Renal cortical epithelial cell (primary cell): ENCODE data around the gene MAPK1. TPM values are rescaled to one million over a fixed set of nuclear protein-coding genes. Genes with fewer than 3 reads are reported as not detected.
"Not testable (repeated sequence)": the region's sequence is repeated elsewhere in the genome, so short reads cannot be mapped to it uniquely, and the experiment has no call there.

Experiments
- DNase-seq: peaks from one replicate; pipeline ENCODE4 v3.0.0-alpha.2; 2011; ENCODE audit warnings: low read depth
- total RNA-seq: library from RNA; depleted of rRNA; stranded (reverse); fragments of >200 nt; gene quantifications from 2 replicates; pipeline ENCODE4 v1.2.3, GENCODE V29; 2014

The MAPK1 gene
- total RNA-seq, 1 donor from 2014 or later = 93.1 TPM

DNA sequence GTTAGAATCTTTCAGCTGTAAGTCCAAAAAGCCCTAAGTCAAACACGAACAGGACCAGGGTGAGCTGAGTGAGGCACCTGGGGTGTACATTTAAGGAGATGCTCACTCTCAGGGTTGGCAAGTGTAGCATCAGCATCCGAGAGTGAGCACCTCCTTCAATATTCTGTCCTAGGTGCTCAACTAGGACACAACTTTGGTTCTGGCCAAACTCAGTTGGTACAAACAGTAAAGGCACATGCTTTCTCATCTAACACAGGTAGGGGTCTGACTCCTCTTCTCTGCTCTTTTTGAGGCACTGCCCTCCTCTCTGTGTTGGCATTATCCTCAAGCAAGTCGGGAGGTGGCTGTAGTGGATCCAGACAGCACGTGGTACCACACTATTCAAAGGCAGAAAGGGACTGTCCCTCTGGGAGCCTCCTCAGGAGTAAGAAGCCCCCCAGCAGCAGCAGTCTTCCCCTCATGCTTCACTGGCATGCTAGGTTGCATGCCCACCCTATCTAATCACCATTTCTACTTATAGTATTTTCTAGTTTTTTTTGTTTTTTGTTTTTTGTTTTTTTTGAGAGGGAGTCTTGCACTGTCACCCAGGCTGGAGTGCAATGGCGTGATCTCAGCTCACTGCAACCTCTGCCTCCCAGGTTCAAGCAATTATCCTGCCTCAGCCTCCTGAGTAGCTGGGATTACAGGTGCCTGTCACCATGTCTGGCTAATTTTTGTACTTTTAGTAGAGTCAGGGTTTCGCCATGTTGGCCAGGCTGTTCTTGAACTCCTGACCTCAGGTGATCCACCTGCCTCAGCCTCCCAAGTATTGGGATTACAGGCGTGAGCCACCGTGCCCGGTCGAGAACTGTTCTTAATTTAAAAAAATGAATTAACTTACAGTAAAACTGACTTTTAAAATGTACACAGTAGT is 14.7 kb upstream of the MAPK1 start:
- DNase-seq = no peak

- DNase-seq = no peak
These were observed 9.2 kb upstream of the MAPK1 start for GRCh38 chr22:21876486-21877176.

DNA sequence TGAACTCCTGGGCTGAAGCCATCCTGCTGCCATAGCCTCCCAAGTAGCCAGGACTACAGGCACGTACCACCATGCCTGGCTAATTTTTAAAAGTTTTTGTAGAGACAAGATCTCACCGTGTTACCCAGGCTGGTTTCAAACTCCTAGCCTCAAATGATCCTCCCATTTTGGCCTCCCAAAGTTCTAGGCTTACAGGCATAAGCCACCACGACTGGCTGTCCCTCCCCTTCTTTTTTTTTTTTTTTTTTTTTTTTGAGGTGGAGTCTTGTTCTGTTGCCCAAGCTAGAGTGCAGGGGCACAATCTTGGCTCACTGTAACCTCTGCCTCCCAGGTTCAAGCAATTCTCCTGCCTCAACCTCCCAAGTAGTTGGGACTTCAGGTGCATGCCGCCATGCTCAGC is 7.5 kb upstream of the MAPK1 start:
- DNase-seq = not testable (repeated sequence)

DNA sequence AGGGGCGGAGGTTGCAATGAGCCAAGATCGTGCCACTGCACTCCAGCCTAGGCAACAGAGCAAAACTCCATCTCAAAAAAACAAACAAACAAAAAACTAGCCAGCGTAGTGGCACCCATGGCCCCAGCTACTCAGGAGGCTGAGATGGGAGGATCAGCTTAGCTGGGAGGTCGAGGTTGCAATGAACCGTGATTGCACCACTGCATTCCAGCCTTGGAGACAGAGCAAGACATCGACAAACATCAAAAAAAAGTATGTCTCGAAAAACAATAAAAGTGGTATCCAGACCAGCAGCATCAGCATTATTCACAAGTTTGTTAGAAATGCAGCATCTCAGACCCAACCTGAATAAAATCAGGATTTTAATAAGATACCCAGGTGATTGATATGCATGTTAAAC is 6.2 kb upstream of the MAPK1 start:
- no peak for DNase-seq

GRCh38 chr22:21872741-21873140 is 5.3 kb upstream of the MAPK1 start:
- DNase-seq = not testable (repeated sequence)

DNA sequence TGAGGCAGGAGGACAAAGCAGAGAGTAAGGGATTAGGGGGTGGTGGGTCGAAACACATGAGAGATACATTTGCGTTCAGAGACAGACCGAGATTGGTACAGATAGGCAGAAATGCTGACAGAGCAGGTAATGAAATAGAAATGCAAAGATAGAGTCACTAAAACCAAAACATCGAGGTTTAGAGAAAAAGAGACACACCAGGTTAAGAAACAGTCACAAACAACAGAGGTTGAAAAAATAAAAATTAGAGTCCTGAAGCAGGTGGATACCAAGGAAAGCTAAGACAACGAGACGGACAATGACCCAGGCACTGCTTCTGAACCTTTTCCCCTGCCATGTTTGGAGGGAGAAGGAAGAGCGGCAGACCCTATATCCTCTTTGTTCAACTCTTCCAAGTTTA is 1.2 kb upstream of the MAPK1 start:
- DNase-seq = no peak

- DNase-seq = no peak
These were observed 465 bp downstream of the MAPK1 start for GRCh38 chr22:21866833-21867527.

DNA sequence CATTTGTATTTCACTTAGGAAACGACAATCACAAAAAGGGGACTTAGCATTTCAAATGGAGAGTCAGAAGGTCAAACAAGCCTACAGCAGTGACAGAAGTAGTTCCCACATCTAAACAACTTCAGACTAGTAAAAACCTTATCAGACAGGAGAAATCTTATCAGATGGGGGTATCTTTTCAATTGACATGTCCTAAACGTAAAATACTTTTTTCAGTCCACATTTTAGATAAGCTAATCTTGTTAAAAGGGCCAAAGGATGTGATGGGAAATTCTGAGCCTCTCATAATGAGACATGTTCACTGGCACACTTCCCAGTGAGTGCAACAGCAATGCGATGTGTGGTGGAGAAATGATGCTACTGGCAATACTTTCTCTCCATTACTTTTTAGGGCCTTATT is 2.4 kb downstream of the MAPK1 start:
- DNase-seq = peak; percentile 57

- no peak for DNase-seq
These were observed 4.8 kb downstream of the MAPK1 start for GRCh38 chr22:21862386-21863245.

DNA sequence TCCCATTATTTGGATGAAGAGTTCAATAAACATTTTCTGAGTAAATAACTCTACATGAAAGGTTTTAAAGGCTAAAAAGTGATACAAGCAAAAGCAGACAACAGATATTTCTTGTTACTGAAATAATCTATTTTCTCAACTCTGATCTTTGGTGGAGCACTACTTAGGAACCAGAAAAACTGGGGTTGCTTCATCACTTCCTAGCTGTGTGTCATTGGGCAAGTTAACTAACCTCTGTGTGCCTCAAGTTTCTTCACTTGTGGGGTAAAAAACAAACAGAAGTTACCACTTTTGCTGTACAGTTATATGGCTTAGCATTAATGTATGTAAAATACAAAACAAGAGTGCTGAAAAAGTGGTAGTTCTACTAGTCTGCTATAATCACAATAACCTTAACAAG is 5.6 kb downstream of the MAPK1 start:
- DNase-seq = no peak

DNA sequence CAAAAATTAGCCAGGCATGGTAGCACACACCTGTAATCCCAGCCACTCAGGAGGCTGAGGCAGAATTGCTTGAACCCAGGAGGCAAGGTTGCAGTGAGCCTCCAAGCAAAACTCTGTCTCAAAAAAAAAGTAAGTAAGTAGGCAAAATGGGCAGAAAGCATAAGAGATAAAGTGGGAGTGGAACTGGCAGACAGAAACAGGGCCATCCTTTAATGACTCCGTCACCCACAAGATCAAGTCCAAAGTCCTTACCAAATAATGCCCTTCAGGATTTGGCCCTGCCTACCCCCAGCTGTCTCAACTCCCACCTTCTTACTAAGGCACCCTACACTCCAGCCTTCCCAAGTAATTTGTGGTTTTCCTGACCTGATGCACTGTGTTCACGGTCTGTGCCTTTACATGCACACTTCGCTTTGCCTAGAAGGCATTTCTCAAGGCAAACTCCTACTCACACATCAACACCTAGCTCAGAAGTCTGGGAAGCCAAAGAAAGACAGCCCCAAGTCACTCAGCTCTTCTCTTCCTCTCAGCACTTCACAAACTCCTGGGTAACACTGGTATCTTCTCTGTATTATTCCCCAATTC is 6.1 kb downstream of the MAPK1 start:
- peak; percentile 64 for DNase-seq

GRCh38 chr22:21860491-21861039 is 6.9 kb downstream of the MAPK1 start:
- no peak for DNase-seq

DNA sequence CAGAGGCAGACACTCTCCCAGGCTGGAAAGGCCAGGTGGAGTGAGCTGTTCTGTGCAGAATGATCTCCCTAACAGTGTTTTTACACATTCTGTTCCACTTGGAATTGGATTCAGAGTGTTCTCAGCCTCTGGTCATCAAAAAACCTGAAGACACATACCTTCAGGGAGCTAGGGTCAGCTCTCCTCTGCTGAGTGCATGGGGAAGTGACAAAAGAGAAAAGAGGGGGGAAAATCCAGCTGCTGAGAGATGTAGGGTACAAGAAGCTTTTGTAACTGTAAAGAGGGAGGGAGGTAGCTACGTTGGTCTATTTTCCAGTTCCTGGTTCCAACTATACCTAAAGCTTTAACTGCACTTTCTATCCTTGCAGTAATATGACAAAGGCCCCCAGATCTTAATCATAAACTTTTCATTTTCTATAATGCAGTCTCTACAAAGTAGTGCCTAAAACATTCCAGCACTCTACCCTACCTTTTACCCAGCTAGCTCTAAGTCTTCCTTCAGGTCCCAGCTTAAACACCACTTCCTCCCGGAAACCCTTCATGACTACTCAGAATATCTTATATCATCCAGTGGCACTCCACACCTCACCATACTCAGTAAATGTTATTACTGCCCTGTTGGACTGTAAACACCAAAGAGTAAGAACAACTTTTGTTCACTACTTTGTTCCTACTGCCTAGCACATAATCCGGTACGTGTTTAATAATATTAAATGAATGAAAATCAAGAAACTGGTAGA is 9.2 kb downstream of the MAPK1 start:
- DNase-seq = no peak

DNA sequence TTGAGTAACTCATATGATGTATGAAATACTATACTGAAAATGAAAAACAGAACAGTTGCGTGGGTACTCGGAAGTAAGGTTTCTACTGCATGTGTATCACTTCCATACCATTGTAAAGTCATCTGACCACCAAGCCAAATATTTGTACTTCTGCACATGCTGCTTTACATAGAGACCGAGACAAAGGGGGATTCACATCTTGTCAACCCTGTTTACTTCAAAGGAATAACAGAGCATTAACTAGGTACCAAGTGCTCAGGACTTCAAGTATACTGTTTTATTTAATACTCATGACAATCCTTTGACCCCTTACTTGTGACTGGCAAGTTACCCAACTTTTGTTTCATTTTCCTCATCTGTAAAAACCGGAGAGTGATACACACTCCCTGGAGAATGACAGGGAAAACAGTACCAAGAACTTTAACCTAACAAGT is 9.9 kb downstream of the MAPK1 start:
- DNase-seq = no peak

GRCh38 chr22:21856868-21857267 is 10.6 kb downstream of the MAPK1 start:
- DNase-seq = no peak

- no peak for DNase-seq
These were observed 11.2 kb downstream of the MAPK1 start for GRCh38 chr22:21856197-21856596.

DNA sequence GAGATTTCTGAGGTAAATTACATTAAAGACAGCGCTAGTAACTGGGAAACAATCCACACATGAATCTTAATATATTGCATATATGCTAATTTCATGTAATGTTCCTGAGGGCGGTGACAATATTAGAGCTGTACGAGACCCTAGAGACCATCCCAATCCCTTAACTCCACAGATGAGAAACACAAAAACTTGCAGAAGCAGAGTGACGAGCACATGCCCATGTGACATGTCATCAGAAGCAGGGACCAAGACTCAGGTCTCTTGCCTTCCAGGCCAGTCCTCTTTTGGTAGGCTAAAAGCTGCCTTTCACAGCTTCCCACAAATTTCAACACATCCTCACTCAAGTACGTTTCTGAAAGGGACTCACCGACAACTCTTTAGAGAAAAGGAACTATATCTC is 11.8 kb downstream of the MAPK1 start:
- no peak for DNase-seq

DNA sequence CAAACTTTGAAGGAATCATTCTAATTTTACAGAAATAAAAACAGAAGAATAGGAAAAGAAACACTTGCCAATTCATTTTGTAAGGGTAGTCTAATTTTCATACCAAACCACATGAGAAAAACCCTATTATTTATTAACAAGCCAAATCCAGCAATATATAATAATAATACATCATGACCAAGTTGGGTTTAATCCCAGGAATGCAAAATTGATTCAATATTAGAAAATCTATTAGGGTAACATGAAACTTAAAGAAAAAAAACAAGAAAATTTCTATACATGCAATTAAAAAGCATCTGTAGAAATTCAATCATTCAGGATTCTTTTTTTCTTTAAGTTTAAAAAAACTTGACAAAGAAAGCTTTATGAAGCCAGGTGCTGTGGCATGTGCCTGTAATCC is 16.8 kb downstream of the MAPK1 start:
- DNase-seq = no peak

- no peak for DNase-seq
These were observed 18.0 kb downstream of the MAPK1 start for GRCh38 chr22:21849489-21849888.

DNA sequence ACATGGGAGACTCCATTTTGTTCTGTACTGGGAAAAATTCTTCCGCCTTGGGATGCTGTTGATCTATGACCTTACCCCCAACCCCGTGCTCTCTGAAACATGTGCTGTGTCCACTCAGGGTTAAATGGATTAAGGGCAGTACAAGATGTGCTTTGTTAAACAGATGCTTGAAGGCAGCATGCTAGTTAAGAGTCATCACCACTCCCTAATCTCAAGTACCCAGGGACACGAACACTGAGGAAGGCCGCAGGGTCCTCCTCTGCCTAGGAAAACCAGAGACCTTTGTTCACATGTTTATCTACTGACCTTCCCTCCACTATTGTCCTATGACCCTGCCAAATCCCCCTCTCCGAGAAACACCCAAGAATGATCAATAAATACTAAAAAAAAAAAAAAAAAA is 19.4 kb downstream of the MAPK1 start:
- not testable (repeated sequence) for DNase-seq
